DOHH2 (cell line): ENCODE data around the gene NPRL2.

ENCODE experiments used
- H3F3A ChIP-seq: fragments of 200-600 bp; sonication (generic), shearing (Covaris generic); 2 replicates; pipeline ENCODE4 v1.6.0; 2016; ENCODE audit warnings: antibody characterized with exemption, mild to moderate bottlenecking; ENCODE audit not compliant: control insufficient read depth, insufficient read depth
- H3K27ac ChIP-seq: fragments of 200-600 bp; sonication (generic); 2 replicates; pipeline ENCODE4 v1.5.1; 2014; ENCODE audit warnings: low read depth, mild to moderate bottlenecking, low read length, moderate library complexity
- H3K27me3 ChIP-seq: fragments of 200-600 bp; sonication (generic); 2 replicates; pipeline ENCODE4 v1.6.1; 2014; ENCODE audit warnings: mild to moderate bottlenecking, low read length, mixed read lengths; ENCODE audit not compliant: control insufficient read depth
- H3K36me3 ChIP-seq: fragments of 200-600 bp; sonication (generic); 2 replicates; pipeline ENCODE4 v1.6.1; 2014; ENCODE audit warnings: mild to moderate bottlenecking, low read length, moderate library complexity, mixed read lengths; ENCODE audit not compliant: control insufficient read depth
- H3K4me1 ChIP-seq: fragments of 200-600 bp; sonication (generic); 2 replicates; pipeline ENCODE4 v1.6.1; 2014; ENCODE audit warnings: mild to moderate bottlenecking, low read length, mixed read lengths; ENCODE audit not compliant: control insufficient read depth
- H3K4me2 ChIP-seq: fragments of 200-600 bp; sonication (generic); 2 replicates; pipeline ENCODE4 v1.6.0; 2014; ENCODE audit warnings: mild to moderate bottlenecking, low read length, moderate library complexity
- H3K4me3 ChIP-seq: fragments of 200-600 bp; sonication (generic); 2 replicates; pipeline ENCODE4 v1.5.1; 2014; ENCODE audit warnings: mild to moderate bottlenecking, low read length, mixed read lengths
- H3K79me2 ChIP-seq: fragments of 200-600 bp; sonication (generic); 2 replicates; pipeline ENCODE4 v1.6.1; 2014; ENCODE audit warnings: mild to moderate bottlenecking, low read length, mixed read lengths; ENCODE audit not compliant: control insufficient read depth
- H3K9me2 ChIP-seq: fragments of 200-600 bp; sonication (generic); replicated peaks from 2 replicates; pipeline ENCODE4 v1.6.1; 2014; ENCODE audit warnings: mild to moderate bottlenecking, low read length, mixed read lengths; ENCODE audit not compliant: control insufficient read depth
- H3K9me3 ChIP-seq: fragments of 200-600 bp; sonication (generic); 2 replicates; pipeline ENCODE4 v1.6.1; 2014; ENCODE audit warnings: antibody characterized with exemption, low read length, mixed read lengths; ENCODE audit not compliant: control insufficient read depth, insufficient read depth
- H4K20me1 ChIP-seq: fragments of 200-600 bp; sonication (generic); 2 replicates; pipeline ENCODE4 v1.6.0; 2014; ENCODE audit warnings: low read depth, mild to moderate bottlenecking, antibody characterized with exemption, low read length, moderate library complexity; ENCODE audit not compliant: control insufficient read depth, insufficient read depth
- EZH2phosphoT487 ChIP-seq: fragments of 200-600 bp; sonication (generic); IDR thresholded peaks from 2 replicates; pipeline ENCODE4 v1.6.1; 2017; ENCODE audit warnings: borderline replicate concordance, mild to moderate bottlenecking, antibody characterized with exemption, low read length, moderate library complexity, mixed read lengths
- TF ChIP-seq, protein P1 (sequence below): fragments of 200-600 bp; sonication (generic); IDR thresholded peaks from one replicate; pipeline ENCODE4 v1.5.1; 2014; ENCODE audit warnings: antibody characterized with exemption, mild to moderate bottlenecking, low read depth, low read length; ENCODE audit not compliant: poor library complexity, severe bottlenecking

Gene NPRL2

DNA sequence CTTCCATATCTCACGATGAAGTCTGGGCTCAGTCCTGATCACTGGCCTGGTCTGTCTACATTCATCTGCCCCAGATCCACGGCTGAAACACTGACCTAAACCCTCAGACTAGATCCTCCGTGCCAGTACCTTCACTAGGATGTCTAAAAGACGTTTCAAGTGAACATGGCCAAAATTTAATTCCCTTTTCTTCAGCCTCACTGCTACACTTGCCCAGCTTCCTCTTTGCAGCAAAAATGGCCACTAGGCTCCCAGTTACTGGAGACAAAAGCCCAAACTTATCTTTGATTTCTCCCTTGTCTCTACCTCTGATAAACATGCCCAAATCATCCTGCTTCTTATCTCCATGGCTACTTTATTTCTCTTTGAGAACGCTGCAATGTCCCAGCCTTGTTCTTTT lies 11.6 kb downstream of the NPRL2 start:
- peaks cover 49% of the 10 kb centered on the region for H3K36me3 ChIP-seq
- no peaks in the 10 kb centered on the region for H3K9me2 ChIP-seq
- no peaks in the 10 kb centered on the region for H3K27me3 ChIP-seq
- H3K27ac ChIP-seq, result peak overlapping the region; percentile 90
- H3K79me2 ChIP-seq, result peaks cover 65% of the 10 kb centered on the region
- H3F3A ChIP-seq, result peaks cover 14% of the 10 kb centered on the region
- H4K20me1 ChIP-seq, result 0 out of 2 replicates have a peak, but pooled peaks cover 10% of the 10 kb centered on the region
- H3K4me1 ChIP-seq, result peaks cover 64% of the 10 kb centered on the region
- H3K4me2 ChIP-seq, result peak overlapping the region; percentile 98
- no peaks in the 10 kb centered on the region for H3K9me3 ChIP-seq
- TF ChIP-seq EZH2phosphoT487, result no peak
- TF ChIP-seq, protein P1, sequence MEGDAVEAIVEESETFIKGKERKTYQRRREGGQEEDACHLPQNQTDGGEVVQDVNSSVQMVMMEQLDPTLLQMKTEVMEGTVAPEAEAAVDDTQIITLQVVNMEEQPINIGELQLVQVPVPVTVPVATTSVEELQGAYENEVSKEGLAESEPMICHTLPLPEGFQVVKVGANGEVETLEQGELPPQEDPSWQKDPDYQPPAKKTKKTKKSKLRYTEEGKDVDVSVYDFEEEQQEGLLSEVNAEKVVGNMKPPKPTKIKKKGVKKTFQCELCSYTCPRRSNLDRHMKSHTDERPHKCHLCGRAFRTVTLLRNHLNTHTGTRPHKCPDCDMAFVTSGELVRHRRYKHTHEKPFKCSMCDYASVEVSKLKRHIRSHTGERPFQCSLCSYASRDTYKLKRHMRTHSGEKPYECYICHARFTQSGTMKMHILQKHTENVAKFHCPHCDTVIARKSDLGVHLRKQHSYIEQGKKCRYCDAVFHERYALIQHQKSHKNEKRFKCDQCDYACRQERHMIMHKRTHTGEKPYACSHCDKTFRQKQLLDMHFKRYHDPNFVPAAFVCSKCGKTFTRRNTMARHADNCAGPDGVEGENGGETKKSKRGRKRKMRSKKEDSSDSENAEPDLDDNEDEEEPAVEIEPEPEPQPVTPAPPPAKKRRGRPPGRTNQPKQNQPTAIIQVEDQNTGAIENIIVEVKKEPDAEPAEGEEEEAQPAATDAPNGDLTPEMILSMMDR, result peak; percentile 21
- peak overlapping the region; percentile 83 for H3K4me3 ChIP-seq

DNA sequence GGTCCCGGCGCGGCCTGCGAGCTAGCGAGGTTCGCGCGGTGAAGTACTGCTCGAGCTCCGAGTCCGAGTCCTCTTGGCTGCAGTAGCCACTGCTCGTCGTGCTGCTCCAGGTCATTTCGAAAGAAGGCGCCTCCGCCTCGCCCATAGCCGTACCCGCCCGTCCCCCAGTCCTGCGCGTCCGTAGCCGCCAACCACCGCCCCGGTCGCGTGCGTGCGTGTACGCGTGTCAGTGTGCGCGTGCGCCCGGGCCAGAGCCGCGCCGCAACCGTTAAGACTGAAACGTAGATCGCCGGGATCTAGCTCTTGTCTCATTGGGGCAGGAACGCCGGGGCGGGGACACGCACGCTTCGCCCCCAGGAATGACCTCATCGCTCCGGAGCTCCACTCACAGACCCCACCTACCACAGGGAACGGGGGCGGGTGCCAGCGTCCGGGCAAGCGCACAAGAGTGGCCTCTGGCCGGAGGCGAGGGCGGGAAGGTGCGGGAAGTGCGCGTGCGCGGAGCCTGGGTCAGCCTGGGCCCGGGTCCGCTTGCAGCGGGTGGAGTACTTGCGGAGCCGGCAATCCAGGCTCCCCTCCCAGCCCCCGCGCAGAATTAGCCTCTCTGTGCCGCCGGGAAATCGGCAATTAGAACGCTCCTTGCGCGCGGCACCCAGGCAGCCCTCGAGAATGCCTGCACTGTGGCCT lies 13.3 kb downstream of the NPRL2 start:
- no peak for TF ChIP-seq EZH2phosphoT487
- TF ChIP-seq, protein P1, result no peak
- H3K9me3 ChIP-seq, result no peaks in the 10 kb centered on the region
- H3F3A ChIP-seq, result peaks cover 14% of the 10 kb centered on the region
- no peaks in the 10 kb centered on the region for H3K27me3 ChIP-seq
- peaks cover 65% of the 10 kb centered on the region for H3K36me3 ChIP-seq
- peak overlapping the region; percentile 90 for H3K27ac ChIP-seq
- H3K9me2 ChIP-seq, result no peaks in the 10 kb centered on the region
- peak overlapping the region; percentile 83 for H3K4me3 ChIP-seq
- peaks cover 69% of the 10 kb centered on the region for H3K4me1 ChIP-seq
- H3K79me2 ChIP-seq, result peaks cover 81% of the 10 kb centered on the region
- 0 out of 2 replicates have a peak, but pooled peaks cover 10% of the 10 kb centered on the region for H4K20me1 ChIP-seq
- H3K4me2 ChIP-seq, result peak overlapping the region; percentile 98

DNA sequence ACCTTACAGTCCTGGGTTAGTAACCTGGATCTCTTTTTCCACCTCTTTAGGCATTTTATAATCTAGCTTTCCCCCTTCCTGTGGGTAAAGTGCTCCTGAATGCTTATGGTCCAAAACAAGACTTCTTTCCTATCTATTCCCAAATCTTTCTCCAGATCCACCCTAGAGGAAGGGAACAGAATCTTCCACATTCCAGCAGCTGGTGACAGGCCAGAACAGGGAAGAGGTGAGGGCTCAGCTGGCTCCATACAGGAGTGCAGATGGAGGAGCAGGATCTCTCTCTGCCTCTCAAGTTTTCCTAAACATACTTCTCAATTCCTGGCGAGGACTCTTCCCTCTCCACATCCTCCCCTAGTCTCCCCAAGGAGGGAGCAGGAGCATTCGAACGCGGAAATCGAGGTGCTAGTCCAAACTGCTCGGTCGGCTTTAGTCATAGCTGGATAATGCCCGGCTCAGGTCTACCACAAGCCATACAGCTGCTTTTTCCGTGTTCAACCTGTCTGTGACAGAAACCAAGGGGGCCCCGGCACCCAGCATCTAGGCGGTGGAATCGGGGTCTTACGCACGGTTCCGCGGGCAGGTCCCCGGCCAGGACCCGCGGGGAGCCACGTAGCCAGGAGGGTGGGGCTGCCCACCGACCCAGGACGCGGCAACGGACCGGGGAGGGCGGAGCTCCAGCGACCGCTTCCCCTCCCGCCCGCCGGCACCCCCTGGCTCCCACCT lies 14.0 kb downstream of the NPRL2 start:
- peaks cover 87% of the 10 kb centered on the region for H3K79me2 ChIP-seq
- no peak for TF ChIP-seq EZH2phosphoT487
- TF ChIP-seq, protein P1, result no peak
- H3K36me3 ChIP-seq, result peaks cover 72% of the 10 kb centered on the region
- no peaks in the 10 kb centered on the region for H3K27me3 ChIP-seq
- no peaks in the 10 kb centered on the region for H3K9me3 ChIP-seq
- H3K27ac ChIP-seq, result peak overlapping the region; percentile 90
- no peaks in the 10 kb centered on the region for H3K9me2 ChIP-seq
- H3K4me1 ChIP-seq, result peaks cover 65% of the 10 kb centered on the region
- peak overlapping the region; percentile 98 for H3K4me2 ChIP-seq
- 0 out of 2 replicates have a peak, but pooled peaks cover 10% of the 10 kb centered on the region for H4K20me1 ChIP-seq
- peaks cover 13% of the 10 kb centered on the region for H3F3A ChIP-seq
- H3K4me3 ChIP-seq, result peak overlapping the region; percentile 83
